HepG2 (cell line): ENCODE measurements around the gene PXYLP1. TPM values are rescaled to one million over a fixed set of nuclear protein-coding genes. Genes with fewer than 3 reads are reported as not detected.

ENCODE experiments used
- ATM ChIP-seq: fragments of 450-650 bp; IDR thresholded peaks from 2 replicates; pipeline ENCODE4 v1.7.1; 2017; ENCODE audit warnings: mild to moderate bottlenecking, borderline replicate concordance
- BORCS8-MEF2B ChIP-seq: sonication (generic); formaldehyde crosslinking; IDR thresholded peaks from 2 replicates; pipeline ENCODE4 v1.8.0; 2022; ENCODE audit warnings: mild to moderate bottlenecking, missing genetic modification reagents
- CEBPB ChIP-seq: IDR thresholded peaks from 2 replicates; pipeline ENCODE4 v1.6.1; 2011; ENCODE audit warnings: low read depth, low read length, improper control_type of control experiment, borderline replicate concordance
- HES4 ChIP-seq: sonication (generic); formaldehyde crosslinking; IDR thresholded peaks from 2 replicates; pipeline ENCODE4 v1.9.0; 2021; ENCODE audit warnings: mild to moderate bottlenecking, missing genetic modification reagents, borderline replicate concordance
- IRF9 ChIP-seq: sonication (generic); formaldehyde crosslinking; IDR thresholded peaks from 2 replicates; pipeline ENCODE4 v1.8.0; 2022; ENCODE audit warnings: missing genetic modification reagents, mild to moderate bottlenecking, borderline replicate concordance
- KDM6A ChIP-seq: IDR thresholded peaks from 2 replicates; pipeline ENCODE4 v1.6.1; 2016; ENCODE audit warnings: low read depth
- REST ChIP-seq, 2 experiments: IDR thresholded peaks; 2 replicates each; pipeline ENCODE4 v1.6.1; 2011 to 2012; ENCODE audit warnings: low read length in 2 of 2, borderline replicate concordance in 1 of 2, low read depth in 1 of 2, mild to moderate bottlenecking in 1 of 2, moderate library complexity in 1 of 2
- SIX4 ChIP-seq: sonication (generic); formaldehyde crosslinking; IDR thresholded peaks from 2 replicates; pipeline ENCODE4 v1.4.0; 2020; ENCODE audit warnings: missing genetic modification reagents
- ZNF20 ChIP-seq: sonication (generic); formaldehyde crosslinking; IDR thresholded peaks from 2 replicates; pipeline ENCODE4 v1.4.0; 2020; ENCODE audit warnings: mild to moderate bottlenecking, moderate library complexity, missing genetic modification reagents
- ZNF335 ChIP-seq: sonication (generic); formaldehyde crosslinking; IDR thresholded peaks from 2 replicates; pipeline ENCODE4 v1.4.0; 2020; ENCODE audit warnings: missing genetic modification reagents
- ZNF382 ChIP-seq: sonication (generic); formaldehyde crosslinking; IDR thresholded peaks from 2 replicates; pipeline ENCODE4 v1.5.0; 2020; ENCODE audit warnings: missing genetic modification reagents, mild to moderate bottlenecking, borderline replicate concordance
- ZNF574 ChIP-seq: sonication (generic); formaldehyde crosslinking; IDR thresholded peaks from 2 replicates; pipeline ENCODE4 v1.4.0; 2020; ENCODE audit warnings: missing genetic modification reagents
- ZNF597 ChIP-seq: sonication (generic); formaldehyde crosslinking; IDR thresholded peaks from 2 replicates; pipeline ENCODE4 v1.5.0; 2020; ENCODE audit warnings: missing genetic modification reagents
- ZNF614 ChIP-seq: IDR thresholded peaks from 2 replicates; pipeline ENCODE4 v1.6.1; 2018; ENCODE audit warnings: missing biosample characterization, missing genetic modification reagents, inconsistent platforms, borderline replicate concordance
- ZNF740 ChIP-seq: sonication (generic); formaldehyde crosslinking; IDR thresholded peaks from 2 replicates; pipeline ENCODE4 v1.4.0; 2020; ENCODE audit warnings: missing genetic modification reagents
- polyA plus RNA-seq, 8 experiments: library from polyadenylated mRNA; depleted of rRNA in 3 of 8; stranded (reverse) in 7 of 8; unstranded in 1 of 8; fragments of >200 nt; fragmentation: Illumina TruSeq in 4 of 8; extraction: Trizol in 4 of 8; gene quantifications; 2 replicates each; pipeline versions ENCODE4 v1.2.1 to v1.2.3, GENCODE V29; 2011 to 2016; ENCODE audit warnings: low read depth in 4 of 8, missing spikeins in 1 of 8, mixed read lengths in 1 of 8; ENCODE audit not compliant: insufficient read depth in 1 of 8
- total RNA-seq, 5 experiments: library from RNA; depleted of rRNA; stranded (reverse); fragments of >200 nt; fragmentation: Illumina TruSeq; extraction: Trizol; gene quantifications; 2 replicates each; pipeline ENCODE4 v1.2.3, GENCODE V29; 2016; ENCODE audit warnings: low read depth in 1 of 5

The PXYLP1 gene
- total and polyA plus RNA-seq, 2 of the 13 experiments (the other 11 are each of a cell fraction or from before 2014, with no cell fraction given) = 4.9 to 8.1 TPM

GRCh38 chr3:141308588-141309218, 77.1 kb downstream of the PXYLP1 start (continued):
- TF ChIP-seq ZNF574 (CRISPR knock-in tag) (peak; percentile 69), SIX4 (CRISPR knock-in tag) (no peak; the same call in 1 of the 2 replicates), ZNF597 (CRISPR knock-in tag) (no peak), REST (IDR thresholded peaks at IDR 0.05; ENCODE audit: borderline replicate concordance in 1 of 2, low read depth in 1 of 2, low read length in 2 of 2) (no peak), ZNF20 (CRISPR knock-in tag) (no peak), CEBPB (no peak), ZNF335 (CRISPR knock-in tag) (0 out of 2 replicates have a peak, but pooled peaks have one; percentile 25), ATM (no peak), KDM6A (CRISPR knock-in tag) (no peak), ZNF740 (CRISPR knock-in tag) (no peak), ZNF382 (CRISPR knock-in tag) (no peak), IRF9 (CRISPR knock-in tag) (no peak), ZNF614 (CRISPR knock-in tag) (peak; percentile 82; the same call in 1 of the 2 replicates), BORCS8-MEF2B (0 out of 2 replicates have a peak, but pooled peaks have one; percentile 53), HES4 (CRISPR knock-in tag) (peak; percentile 55; the same call in 1 of the 2 replicates)
